DMS53 treated with DMSO at 0.1 percent for 48 hours (cell line): Measurements from ENCODE around the gene CD96.
A peak's percentile ranks its signal among the peaks of the same experiment; 100 is the strongest.
"Not testable (repeated sequence)": the region's sequence is repeated elsewhere in the genome, so short reads cannot be mapped to it uniquely, and the experiment has no call there.

Source experiments
- DNase-seq: peaks from one replicate; lab custom pipeline; 2025; ENCODE audit not compliant: unreplicated experiment; lab: John Stamatoyannopoulos, UW

CD96 gene, protein sequence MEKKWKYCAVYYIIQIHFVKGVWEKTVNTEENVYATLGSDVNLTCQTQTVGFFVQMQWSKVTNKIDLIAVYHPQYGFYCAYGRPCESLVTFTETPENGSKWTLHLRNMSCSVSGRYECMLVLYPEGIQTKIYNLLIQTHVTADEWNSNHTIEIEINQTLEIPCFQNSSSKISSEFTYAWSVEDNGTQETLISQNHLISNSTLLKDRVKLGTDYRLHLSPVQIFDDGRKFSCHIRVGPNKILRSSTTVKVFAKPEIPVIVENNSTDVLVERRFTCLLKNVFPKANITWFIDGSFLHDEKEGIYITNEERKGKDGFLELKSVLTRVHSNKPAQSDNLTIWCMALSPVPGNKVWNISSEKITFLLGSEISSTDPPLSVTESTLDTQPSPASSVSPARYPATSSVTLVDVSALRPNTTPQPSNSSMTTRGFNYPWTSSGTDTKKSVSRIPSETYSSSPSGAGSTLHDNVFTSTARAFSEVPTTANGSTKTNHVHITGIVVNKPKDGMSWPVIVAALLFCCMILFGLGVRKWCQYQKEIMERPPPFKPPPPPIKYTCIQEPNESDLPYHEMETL

DNA sequence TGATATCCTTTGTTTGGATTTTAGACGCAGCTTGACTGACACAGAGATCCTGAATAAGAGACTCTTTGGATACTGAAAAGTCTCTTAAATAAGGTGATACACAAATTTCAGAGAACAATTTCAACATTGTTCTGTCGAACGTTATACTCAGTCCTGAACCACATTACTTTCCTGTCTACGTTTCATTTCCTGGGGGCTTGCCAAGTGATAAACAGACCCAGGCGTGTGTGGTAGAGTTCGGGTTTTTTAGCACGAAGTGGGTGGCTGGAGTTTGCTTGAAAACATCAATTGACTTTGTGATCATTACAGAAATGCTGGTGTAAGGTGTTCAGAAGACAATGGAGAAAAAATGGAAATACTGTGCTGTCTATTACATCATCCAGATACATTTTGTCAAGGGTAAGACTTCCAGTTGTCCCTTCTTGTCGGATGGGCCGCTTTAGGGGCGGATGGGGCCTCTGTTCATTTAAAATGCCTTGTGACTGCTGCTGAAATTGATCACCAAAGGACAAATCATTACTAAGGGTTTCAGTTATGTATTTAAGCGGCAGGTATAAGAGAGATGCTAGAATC is at the start of gene CD96:
Gene CD96, plus strand, starts transcription at position 287 of the 573 bp plus-strand sequence. Its CDS starts 52 bp downstream, at position 339.
- no peak for DNase-seq

DNA sequence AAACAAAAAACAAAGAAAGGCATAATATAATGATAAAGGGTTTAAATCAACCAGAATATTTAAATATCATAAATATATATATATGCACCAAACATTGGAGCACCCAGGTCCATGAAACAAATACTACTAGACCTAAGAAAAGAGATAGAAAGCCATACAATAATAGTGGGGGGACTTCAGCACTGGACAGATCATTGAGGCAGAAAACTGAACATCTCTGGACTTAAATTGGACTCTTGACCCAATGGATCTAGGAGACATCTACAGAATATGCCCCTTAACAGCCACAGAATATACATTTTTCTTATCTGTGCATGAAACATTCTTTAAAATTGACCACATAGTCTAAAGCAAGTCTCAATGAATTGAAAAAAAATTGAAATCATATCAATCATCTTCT is 48.7 kb upstream of the CD96 start:
- DNase-seq, result no peak

DNA sequence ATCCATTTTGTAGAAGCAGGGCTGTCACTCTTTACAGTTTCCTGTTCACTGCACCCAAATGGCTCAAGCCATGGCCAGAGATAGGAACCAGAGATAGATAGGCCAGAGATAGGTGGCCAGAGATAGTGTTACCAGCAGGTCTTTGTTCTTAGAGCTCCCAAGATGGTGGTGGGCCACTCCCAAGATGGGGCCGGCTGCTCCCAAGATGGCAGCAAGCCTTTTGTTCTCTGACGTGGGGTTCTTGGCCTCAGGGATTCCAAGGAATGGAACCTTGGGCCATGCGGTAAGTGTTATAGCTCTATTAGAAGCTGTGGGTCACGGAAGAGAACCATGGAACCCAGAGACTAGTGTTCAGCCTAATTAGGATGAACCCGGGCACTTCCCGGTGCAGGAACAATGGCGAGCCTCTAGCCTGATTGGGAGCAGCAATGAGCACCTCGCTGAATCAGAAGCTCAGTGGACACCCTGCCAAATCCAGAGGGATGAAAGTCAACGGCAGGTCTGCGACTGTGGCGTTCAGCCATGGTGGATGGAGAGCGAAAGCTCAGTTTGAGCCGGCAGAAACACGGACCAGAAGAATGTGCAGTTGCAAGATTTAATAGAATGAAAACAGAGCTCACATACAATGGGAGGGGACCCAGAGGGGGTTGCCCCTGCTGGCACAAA is 45.0 kb upstream of the CD96 start:
- no peak for DNase-seq

DNA sequence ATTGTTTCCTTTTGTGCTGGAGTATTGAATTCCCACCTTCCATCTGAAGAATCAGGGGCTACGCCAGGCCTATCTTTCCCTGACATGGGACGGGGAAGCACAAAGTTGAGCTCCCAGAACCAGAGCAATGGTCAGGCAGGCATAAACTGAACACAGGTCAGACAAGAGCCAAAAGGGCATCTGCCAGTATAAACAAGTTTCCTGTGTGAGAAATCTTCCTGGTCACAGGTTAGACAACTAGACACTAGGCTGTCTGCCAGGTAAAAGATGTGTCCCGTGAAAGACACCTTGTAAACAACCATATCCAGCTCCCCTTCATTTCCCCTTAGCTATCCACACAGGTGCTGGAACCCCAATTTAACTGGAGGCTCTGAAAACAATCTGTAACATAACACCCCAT is 44.0 kb upstream of the CD96 start:
- DNase-seq, result no peak

DNA sequence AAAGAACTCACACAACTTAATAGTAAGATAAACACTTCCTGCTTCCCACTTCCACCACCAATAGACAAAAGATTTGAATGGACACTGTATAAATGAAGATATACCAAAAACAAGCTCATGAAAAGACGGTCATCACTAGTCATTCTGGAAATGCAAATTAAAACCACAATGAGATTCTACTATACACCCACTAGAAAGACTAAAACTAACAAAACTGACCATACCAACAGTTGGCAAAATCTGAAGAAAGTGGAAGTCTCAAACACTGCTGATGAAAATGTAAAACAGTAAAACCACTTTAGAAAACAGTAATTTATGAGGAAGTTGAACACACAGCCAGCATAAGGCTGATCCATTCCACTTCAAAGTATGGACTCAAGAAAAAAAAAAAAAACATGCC is 35.6 kb upstream of the CD96 start:
- DNase-seq, result no peak

DNA sequence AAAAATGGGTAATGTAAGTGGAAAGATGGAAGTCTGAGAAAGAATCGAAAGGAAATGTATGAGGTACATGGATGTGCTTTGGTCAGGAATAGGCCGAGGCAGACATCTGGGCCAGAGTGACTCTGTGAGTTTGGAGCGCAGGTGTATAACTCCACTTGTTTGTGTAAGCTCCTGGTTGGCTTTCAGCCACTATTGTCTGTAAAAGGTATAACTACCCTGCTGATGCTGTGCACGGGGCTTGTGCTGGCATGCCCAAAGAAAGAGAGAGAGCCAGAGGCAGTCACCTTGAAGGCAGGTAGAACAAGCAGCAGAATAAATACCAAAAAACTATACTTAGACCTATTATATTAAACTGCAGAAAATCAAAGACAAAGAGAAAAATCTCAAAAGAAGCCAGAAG is 32.7 kb upstream of the CD96 start:
- DNase-seq, result peak; percentile 16

DNA sequence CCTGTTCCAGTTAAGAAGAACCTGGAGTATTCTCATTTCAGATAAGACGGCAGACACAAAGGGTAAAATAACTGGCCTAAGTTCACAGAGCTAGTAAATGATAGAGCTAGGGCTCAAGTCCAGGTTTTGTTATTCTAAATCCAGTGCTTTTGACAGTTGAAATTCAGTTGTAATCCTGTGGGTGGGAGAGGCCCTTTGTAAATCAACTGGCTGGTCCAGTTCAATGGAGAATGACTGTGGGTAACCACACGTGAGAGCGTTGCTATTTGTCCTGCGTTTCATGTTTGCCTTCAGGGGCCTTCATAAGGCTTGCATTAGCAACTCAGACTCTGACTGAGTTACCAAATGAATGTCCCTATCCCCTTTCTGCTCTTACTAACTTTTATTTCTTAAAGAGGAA is 24.2 kb upstream of the CD96 start:
- no peak for DNase-seq

DNA sequence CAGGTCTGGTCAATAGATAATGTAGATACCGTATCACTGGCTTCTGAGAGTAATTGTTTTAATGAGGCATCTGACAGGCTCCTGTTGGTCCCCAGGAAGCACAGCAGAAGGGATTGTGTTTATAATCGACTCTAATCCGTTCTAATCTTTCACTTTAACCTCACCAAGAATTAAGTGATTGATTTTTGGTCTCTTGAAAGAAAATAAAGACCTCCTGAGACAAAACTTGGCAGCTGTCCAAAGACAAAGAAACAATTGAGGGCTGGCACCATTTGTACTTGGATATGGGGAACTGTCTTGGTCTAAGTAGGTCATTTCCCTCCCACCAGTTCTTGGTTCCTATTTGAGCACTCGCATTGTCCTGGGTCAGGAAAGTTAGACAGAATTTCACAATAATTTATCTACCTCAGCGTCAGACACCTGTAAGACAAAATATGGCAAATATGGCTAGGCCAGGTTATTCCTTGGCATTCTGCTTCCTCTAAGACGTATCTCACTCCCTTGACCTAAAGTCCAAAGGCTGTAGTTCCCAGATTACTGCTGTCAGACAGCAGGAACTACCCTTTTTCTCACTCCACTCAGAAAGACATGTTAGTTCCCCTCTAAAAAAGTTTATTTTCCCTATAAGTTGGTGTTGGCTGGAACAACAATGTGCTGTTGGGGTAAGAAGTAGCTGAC is 22.7 kb upstream of the CD96 start:
- DNase-seq, result no peak

DNA sequence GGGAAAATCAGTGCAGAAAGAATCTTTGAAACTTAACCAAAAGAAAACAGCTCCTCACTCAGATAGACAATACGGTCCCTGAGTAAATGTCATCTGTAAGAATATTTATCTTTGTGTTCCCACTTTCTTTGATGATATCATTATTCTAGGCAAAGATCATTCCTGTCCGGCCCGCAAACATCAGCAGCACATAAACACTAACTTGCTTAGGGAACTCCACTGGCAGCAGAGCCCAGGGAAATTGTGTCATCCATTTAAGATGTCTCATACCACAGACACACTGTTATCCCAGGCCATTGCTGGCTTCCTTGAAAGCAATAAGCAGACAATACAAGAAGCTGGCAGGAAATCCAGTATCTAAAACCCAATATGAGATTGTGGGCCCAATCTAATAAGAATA is 20.1 kb upstream of the CD96 start:
- DNase-seq, result no peak

DNA sequence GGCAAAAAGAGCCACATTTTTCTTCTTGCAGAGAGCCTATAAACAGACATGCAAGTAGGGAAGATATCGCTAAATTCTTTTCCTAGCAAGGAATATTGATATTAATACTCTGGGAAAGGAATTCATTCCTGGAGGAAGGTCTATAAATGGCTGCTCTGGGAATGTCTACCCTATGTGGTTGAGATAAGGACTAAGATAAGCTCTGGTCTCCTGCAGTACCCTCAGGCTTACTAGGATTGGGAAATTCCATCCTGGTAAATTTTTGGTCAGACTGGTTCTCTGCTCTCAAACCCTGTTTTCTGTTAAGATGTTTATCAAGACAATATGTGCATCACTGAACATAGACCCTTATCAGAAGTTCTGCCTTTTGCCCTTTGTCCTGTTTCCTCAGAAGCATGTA is 17.5 kb upstream of the CD96 start:
- DNase-seq, result not testable (repeated sequence)

DNA sequence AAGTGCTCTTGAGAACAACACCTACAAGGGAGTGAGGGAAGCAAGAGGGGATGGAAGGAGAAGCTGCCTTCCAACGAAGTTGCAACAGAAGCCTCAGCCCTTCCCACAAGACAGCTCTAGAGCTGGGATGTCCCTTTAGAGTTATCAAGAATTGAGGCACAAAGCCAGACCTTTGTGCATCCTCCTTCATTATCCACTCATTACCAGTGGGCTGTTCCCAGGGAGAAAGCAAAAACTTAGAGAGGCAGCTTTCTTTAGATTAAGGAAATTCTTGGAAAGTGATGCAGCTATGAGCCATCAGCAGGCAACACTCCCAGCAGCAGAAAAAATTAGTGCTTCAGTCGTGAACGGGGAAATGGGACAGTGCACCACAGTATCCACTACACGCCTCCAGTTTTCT is 10.6 kb upstream of the CD96 start:
- no peak for DNase-seq

DNA sequence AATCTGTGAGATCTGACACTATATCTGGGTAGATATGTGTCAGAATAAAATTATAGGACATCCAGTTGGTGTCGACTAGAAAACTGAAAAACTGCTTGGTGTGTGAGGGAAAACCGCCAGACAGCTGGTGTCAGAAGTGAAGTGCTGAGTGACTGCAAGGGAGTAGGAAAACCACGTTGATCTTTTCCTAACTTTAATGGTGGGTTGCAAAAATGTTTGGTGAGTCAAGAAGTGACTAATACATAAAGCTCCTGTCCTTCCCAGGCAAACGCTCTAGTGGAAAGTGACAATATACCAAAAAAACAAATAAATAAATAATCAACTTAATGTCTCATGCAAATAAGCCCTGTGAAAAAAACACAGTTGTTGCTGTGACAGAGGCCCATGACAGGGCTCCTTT is 7.3 kb upstream of the CD96 start:
- DNase-seq, result no peak

DNA sequence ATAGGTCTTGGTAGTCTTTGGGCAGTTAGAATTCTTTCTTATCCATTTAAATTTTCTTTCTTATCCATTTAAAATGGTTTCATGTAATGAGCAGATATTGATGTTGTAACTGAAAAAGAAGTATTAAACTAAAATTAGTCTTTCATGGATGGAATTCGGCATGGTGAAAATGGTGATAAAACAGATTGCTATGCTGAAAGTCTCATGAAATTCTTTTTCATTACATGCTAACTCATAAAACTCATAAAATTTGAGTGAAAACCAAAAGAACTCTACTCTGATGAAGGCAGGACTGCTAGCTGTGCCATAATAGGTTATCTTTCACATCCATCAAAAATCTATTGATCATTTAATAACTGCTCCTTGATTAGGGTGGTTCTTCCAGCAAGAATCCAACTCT is 3.9 kb upstream of the CD96 start:
- DNase-seq, result no peak

DNA sequence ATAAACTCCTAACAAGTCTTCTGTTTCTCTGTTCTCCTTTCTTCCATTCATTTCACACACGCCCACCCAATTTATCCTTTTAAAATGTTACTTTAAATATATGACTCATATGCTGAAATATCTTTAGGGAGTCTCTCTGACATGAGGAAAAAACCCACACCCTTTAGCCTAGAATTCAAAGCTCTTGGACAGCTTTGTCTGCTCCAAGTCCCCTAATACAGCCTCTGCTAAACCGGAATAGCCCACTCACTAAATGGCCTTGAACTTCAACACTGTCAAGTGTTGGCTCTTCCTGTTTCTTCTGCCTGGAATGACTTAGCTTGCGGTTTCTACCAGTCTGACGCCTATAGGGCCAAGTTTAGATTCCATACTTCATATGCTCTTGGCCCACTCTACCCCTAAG is 3.3 kb upstream of the CD96 start:
- DNase-seq, result no peak

DNA sequence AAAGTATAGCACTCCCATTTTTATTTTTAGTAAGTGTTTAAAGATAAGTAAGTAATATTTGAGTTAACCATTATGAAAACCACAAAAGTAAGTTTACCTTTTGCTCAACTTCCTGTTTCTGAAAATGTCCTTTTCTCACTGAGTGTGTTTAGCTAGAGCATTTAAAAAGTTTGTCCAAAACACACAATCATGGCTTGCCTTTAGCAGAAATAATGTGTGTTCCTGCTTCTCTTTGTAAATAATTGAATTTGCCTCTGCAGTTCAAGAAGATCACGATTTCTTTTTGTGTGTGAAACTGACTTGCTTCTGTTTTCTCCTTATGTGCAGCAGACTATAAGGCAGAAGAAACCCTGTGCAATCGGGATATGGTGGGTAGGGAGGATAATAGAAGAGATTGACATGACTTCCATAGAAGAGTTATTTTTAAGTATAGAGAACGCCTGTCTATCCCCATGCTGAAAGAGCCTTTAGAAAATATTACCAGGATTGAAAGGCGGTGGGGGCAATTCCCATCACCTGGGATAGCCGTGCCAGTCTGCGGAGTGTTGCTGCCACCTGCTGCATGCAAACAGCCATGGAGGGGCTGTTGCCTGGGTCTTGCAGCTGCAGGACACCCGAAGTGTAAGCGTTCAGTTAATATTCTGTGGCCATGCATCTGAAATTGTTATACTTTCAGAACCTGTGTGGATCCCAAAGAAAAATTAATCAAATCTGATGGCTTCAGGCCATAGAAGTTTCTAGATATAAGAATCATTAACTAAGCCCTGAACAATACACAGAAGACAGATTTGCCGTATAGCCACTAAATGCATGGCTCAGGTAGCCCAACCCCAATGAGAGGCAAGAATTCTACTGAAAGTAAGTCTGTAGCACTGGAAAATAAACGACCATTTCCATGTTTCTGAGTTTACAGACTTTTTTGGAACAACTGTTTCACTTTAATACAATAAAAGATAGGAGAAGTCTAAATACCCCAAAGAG is 2.4 kb upstream of the CD96 start:
- peak; percentile 47 for DNase-seq

DNA sequence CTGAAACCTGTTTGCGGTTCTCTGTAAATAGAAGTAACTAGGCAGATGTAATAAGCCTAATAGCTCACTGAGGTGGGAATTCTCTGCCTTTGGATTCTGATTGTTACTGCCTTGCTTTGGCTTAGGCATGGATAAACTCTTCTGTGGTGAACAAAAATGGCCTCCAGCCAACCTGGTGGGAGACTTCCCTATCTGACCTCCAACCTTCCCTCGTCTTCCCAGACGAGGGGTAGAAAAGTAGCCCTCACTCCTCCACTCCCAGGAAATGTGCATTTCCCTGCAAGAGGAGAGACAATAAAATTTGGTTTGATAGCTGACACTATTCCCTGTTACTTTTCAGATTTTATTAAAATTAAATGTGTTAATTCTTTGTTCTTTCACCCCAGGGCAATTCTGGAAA is 606 bp upstream of the CD96 start:
- no peak for DNase-seq

DNA sequence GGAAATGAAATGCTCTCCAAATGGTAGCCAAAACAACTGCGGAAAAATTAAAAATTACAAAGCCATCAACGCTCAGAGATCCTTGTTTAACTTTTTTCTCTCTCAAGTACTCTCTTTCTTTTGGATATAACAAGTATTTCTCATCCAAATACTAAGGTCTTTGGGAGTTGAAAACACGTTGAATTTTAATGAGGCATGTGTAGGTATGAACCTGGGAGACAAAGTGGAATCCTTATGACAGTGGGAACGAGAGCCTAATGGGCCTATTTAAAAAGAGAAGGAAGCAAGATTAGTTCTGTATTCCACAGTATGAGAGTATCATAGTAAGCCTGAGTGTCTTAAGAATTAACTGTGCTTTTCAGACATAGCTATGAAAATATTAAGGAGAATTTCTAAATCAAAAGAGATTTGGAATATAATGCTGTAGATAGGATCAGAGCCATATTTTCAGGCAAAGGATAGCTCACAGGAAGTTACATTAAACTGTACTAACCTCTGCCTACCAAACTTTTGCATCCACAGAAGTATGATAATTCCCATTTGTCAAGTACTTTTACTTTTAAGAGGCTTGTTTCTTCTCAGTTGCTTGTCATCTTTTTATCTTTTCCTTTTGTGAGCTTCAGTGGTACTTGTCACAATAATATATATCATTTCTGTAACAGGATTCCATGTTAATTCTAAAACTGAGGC is 759 bp downstream of the CD96 start:
- no peak for DNase-seq

DNA sequence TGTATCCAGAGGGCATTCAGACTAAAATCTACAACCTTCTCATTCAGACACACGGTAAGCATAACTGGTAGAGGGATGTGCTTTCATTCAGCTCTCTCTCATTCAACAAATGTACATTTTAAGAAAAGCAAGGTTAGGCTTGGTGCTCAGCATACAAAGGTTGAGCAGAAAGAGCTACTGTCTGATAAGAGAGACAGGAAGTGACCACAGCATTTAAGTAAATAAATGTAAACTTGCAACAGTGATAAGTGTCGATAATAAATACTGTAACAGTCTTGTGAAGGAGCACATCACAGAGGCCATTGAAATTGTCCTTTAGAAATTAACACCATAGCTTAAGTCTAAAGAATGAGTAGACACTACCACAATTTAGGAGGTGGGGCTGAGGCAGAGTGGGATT is 3.4 kb downstream of the CD96 start:
- no peak for DNase-seq

DNA sequence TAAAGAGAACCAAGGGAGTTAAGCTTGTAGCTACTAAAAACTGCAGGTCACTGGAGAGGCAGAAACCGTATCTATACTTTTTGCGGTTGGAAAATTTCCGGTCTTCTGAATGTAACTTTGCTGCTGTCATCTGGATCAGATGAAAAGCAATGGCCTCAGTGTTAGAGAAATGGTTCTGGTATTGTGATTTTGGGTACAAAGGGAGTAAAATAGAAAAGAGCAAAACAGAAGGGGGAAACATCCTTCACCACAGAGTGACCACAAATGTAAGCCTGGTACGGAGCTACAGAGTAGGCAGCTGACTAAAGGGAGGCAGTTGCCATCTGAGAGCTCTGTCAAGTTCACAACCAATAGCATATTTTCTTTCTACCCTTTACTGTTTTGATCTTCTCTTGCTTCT is 5.6 kb downstream of the CD96 start:
- no peak for DNase-seq

DNA sequence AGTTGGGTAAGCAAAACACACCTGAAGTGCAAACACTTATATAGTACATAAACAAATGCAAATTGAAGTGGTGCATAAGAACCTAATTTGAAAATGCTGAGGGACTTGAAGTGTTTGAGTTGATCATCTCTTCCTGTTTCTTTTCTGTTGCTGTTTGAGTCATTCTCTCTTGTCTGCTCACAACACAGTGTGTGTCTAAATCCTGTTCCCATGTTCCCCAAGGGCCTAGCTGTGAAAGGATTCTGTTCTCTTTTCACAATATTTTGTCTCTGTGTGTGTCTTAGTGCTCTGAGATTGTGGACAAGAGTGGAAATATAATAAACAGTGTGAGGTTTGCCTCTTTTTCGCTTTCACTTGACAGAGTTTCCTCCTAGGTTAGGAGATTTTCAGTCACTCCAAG is 6.1 kb downstream of the CD96 start:
- peak; percentile 57 for DNase-seq
